HepG2 (cell line): Measurements from ENCODE around the gene ANKRD35. TPM values are rescaled to one million over a fixed set of nuclear protein-coding genes. Genes with fewer than 3 reads are reported as not detected.

Experiments used
- BCL3 ChIP-seq: sonication (generic); formaldehyde crosslinking; IDR thresholded peaks from 2 replicates; pipeline ENCODE4 v1.5.1; 2020; ENCODE audit warnings: mild to moderate bottlenecking, missing genetic modification reagents, moderate library complexity
- DNMT1 ChIP-seq: sonication (generic); formaldehyde crosslinking; IDR thresholded peaks from 2 replicates; pipeline ENCODE4 v1.5.1; 2020; ENCODE audit warnings: mild to moderate bottlenecking, missing genetic modification reagents
- FOSL2 ChIP-seq: sonication (generic); formaldehyde crosslinking; IDR thresholded peaks from 2 replicates; pipeline ENCODE4 v1.4.0; 2020; ENCODE audit warnings: missing genetic modification reagents
- GABPB1 ChIP-seq: IDR thresholded peaks from 2 replicates; pipeline ENCODE4 v1.6.1; 2016; ENCODE audit warnings: mild to moderate bottlenecking, missing genetic modification reagents, moderate library complexity, missing compliant biosample characterization
- HOXA9 ChIP-seq: sonication (generic); formaldehyde crosslinking; IDR thresholded peaks from 2 replicates; pipeline ENCODE4 v1.8.1; 2022; ENCODE audit warnings: missing genetic modification reagents, mild to moderate bottlenecking, moderate library complexity, borderline replicate concordance
- NR0B2 ChIP-seq: sonication (generic); formaldehyde crosslinking; IDR thresholded peaks from 2 replicates; pipeline ENCODE4 v1.4.0; 2020; ENCODE audit warnings: mild to moderate bottlenecking, missing genetic modification reagents
- POGK ChIP-seq: sonication (generic); formaldehyde crosslinking; conservative IDR thresholded peaks from 2 replicates; pipeline ENCODE4 v1.8.0; 2022; ENCODE audit warnings: mild to moderate bottlenecking, moderate library complexity, missing genetic modification reagents
- REXO4 ChIP-seq: sonication (generic); formaldehyde crosslinking; IDR thresholded peaks from 2 replicates; pipeline ENCODE4 v1.8.0; 2022; ENCODE audit warnings: missing genetic modification reagents, mild to moderate bottlenecking, borderline replicate concordance
- TEAD3 ChIP-seq: optimal IDR thresholded peaks from 2 replicates; pipeline ENCODE3; 2016; ENCODE audit warnings: borderline replicate concordance
- XBP1 ChIP-seq: sonication (generic); formaldehyde crosslinking; IDR thresholded peaks from 2 replicates; pipeline ENCODE4 v1.5.0; 2020; ENCODE audit warnings: missing genetic modification reagents
- ZBTB1 ChIP-seq: sonication (generic); formaldehyde crosslinking; IDR thresholded peaks from 2 replicates; pipeline ENCODE4 v1.4.0; 2020; ENCODE audit warnings: missing genetic modification reagents, borderline replicate concordance
- ZNF281 ChIP-seq: sonication (generic); formaldehyde crosslinking; IDR thresholded peaks from 2 replicates; pipeline ENCODE4 v1.4.0; 2020; ENCODE audit warnings: missing genetic modification reagents, borderline replicate concordance
- ZNF558 ChIP-seq: sonication (generic); formaldehyde crosslinking; IDR thresholded peaks from 2 replicates; pipeline ENCODE4 v1.9.0; 2022; ENCODE audit warnings: mild to moderate bottlenecking, missing genetic modification reagents, borderline replicate concordance
- ZNF687 ChIP-seq: sonication (generic); formaldehyde crosslinking; IDR thresholded peaks from 2 replicates; pipeline ENCODE4 v1.5.1; 2020; ENCODE audit warnings: mild to moderate bottlenecking, missing genetic modification reagents, moderate library complexity
- ZNF740 ChIP-seq: sonication (generic); formaldehyde crosslinking; IDR thresholded peaks from 2 replicates; pipeline ENCODE4 v1.4.0; 2020; ENCODE audit warnings: missing genetic modification reagents
- ZNF782 ChIP-seq: sonication (generic); formaldehyde crosslinking; IDR thresholded peaks from 2 replicates; pipeline ENCODE4 v1.4.0; 2020; ENCODE audit warnings: missing genetic modification reagents, mild to moderate bottlenecking, borderline replicate concordance
- ZNF839 ChIP-seq: sonication (generic); formaldehyde crosslinking; IDR thresholded peaks from 2 replicates; pipeline ENCODE4 v1.4.0; 2020; ENCODE audit warnings: missing genetic modification reagents, mild to moderate bottlenecking, borderline replicate concordance
- polyA plus RNA-seq, 8 experiments: library from polyadenylated mRNA; depleted of rRNA in 3 of 8; stranded (reverse) in 7 of 8; unstranded in 1 of 8; fragments of >200 nt; fragmentation: Illumina TruSeq in 4 of 8; extraction: Trizol in 4 of 8; gene quantifications; 2 replicates each; pipeline versions ENCODE4 v1.2.1 to v1.2.3, GENCODE V29; 2011 to 2016; ENCODE audit warnings: low read depth in 4 of 8, missing spikeins in 1 of 8, mixed read lengths in 1 of 8; ENCODE audit not compliant: insufficient read depth in 1 of 8
- total RNA-seq, 5 experiments: library from RNA; depleted of rRNA; stranded (reverse); fragments of >200 nt; fragmentation: Illumina TruSeq; extraction: Trizol; gene quantifications; 2 replicates each; pipeline ENCODE4 v1.2.3, GENCODE V29; 2016; ENCODE audit warnings: low read depth in 1 of 5

Gene ANKRD35
- total and polyA plus RNA-seq, 2 of the 13 experiments (the other 11 are each of a cell fraction or from before 2014, with no cell fraction given) = 0.02 TPM; not detected in 1

- TF ChIP-seq NR0B2 (no peak), ZNF740 (CRISPR knock-in tag) (no peak), POGK (CRISPR knock-in tag) (0 out of 2 replicates have a peak, but pooled peaks have one; percentile 32), ZNF687 (peak; percentile 75), ZBTB1 (CRISPR knock-in tag) (no peak), ZNF839 (no peak; the same call in 1 of the 2 replicates), HOXA9 (no peak), FOSL2 (CRISPR knock-in tag) (no peak; the same call in 1 of the 2 replicates), DNMT1 (no peak), XBP1 (CRISPR knock-in tag) (no peak), TEAD3 (CRISPR knock-in tag) (peak; percentile 45), ZNF782 (CRISPR knock-in tag) (0 out of 2 replicates have a peak, but pooled peaks have one; percentile 38), REXO4 (CRISPR knock-in tag) (no peak), GABPB1 (CRISPR knock-in tag) (peak; percentile 64; the same call in 1 of the 2 replicates), ZNF281 (CRISPR knock-in tag) (0 out of 2 replicates have a peak, but pooled peaks have one; percentile 58), ZNF558 (no peak), BCL3 (CRISPR knock-in tag) (peak; percentile 20; the same call in 1 of the 2 replicates)
Observed at GRCh38 chr1:145858901-145859490, 26.7 kb downstream of the ANKRD35 start, which contains the start of gene PIAS3 (continued).
